H1 (cell line): ENCODE results near the gene SLC23A3. TPM values are rescaled to one million over a fixed set of nuclear protein-coding genes. Genes with fewer than 3 reads are reported as not detected.

Source experiments
- CTCF ChIA-PET: fragments of 300-600 bp; sonication (Branson Sonifier 250); formaldehyde crosslinking; loops from one replicate; lab custom pipeline; 2021; ENCODE audit not compliant: partially characterized antibody; lab: Charles Lee
- POLR2A ChIA-PET: fragments of 300-600 bp; sonication (Branson Sonifier 250); formaldehyde crosslinking; loops from one replicate; lab custom pipeline; 2021; ENCODE audit warnings: inconsistent platforms; ENCODE audit not compliant: partially characterized antibody; lab: Charles Lee
- DNase-seq, 2 experiments: peaks; one replicate each; pipeline versions ENCODE4 v3.0.0 to v3.0.0-alpha.2; 2010 to 2022; ENCODE audit warnings: low spot score in 2 of 2, low read depth in 1 of 2, mixed read lengths in 1 of 2
- FAIRE-seq: peaks from 2 replicates; lab custom pipeline; 2011; peaks lifted over from hg19 to GRCh38; lab: Jason Lieb, UNC
- H2AFZ ChIP-seq: 2 replicates; pipeline ENCODE4 v1.8.1; 2012; ENCODE audit warnings: low read length, inconsistent platforms
- H2AK5ac ChIP-seq: 2 replicates; pipeline ENCODE4 v1.6.1; 2013; ENCODE audit warnings: low read depth, low read length
- H2BK120ac ChIP-seq: replicated peaks from 2 replicates; pipeline ENCODE3; 2013; ENCODE audit warnings: low read depth, low read length, inconsistent platforms
- H2BK12ac ChIP-seq: 2 replicates; pipeline ENCODE4 v1.6.1; 2013; ENCODE audit warnings: low read depth, low read length
- H2BK15ac ChIP-seq: 2 replicates; pipeline ENCODE4 v1.6.1; 2013; ENCODE audit warnings: low read length
- H2BK20ac ChIP-seq: 2 replicates; pipeline ENCODE4 v1.6.1; 2013; ENCODE audit warnings: low read length
- H2BK5ac ChIP-seq: 2 replicates; pipeline ENCODE4 v1.6.1; 2013; ENCODE audit warnings: low read depth, low read length
- H3K14ac ChIP-seq: 2 replicates; pipeline ENCODE4 v1.6.1; 2013; ENCODE audit warnings: inconsistent platforms; ENCODE audit not compliant: insufficient read length
- H3K18ac ChIP-seq: 2 replicates; pipeline ENCODE4 v1.6.1; 2013; ENCODE audit warnings: low read length; ENCODE audit errors: extremely low read depth
- H3K23ac ChIP-seq: 2 replicates; pipeline ENCODE4 v1.6.1; 2013; ENCODE audit warnings: inconsistent platforms; ENCODE audit not compliant: insufficient read length
- H3K23me2 ChIP-seq: 2 replicates; pipeline ENCODE4 v1.6.1; 2013; ENCODE audit warnings: low read depth, low read length
- H3K27ac ChIP-seq: 2 replicates; pipeline ENCODE4 v1.6.1; 2011; ENCODE audit warnings: low read depth, low read length, inconsistent platforms
- H3K27me3 ChIP-seq, 4 experiments: replicated peaks in 1 of 4; 1 replicate in 1 of 4; 2 replicates in 3 of 4; pipeline versions ENCODE4 v1.6.1 to v1.8.1; 2011 to 2013; ENCODE audit warnings: low read length in 3 of 4, mild to moderate bottlenecking in 3 of 4, inconsistent platforms in 2 of 4, mixed read lengths in 2 of 4, moderate library complexity in 1 of 4; ENCODE audit not compliant: control insufficient read depth in 3 of 4, insufficient read depth in 3 of 4; ENCODE audit errors: extremely low read depth in 1 of 4
- H3K36me3 ChIP-seq, 4 experiments: 2 replicates each; pipeline versions ENCODE4 v1.6.1 to v1.8.1; 2011 to 2013; ENCODE audit warnings: mild to moderate bottlenecking in 4 of 4, low read length in 3 of 4, moderate library complexity in 2 of 4, control low read depth in 1 of 4, inconsistent platforms in 1 of 4; ENCODE audit not compliant: insufficient read depth in 4 of 4, control insufficient read depth in 2 of 4
- H3K4ac ChIP-seq: replicated peaks from 2 replicates; pipeline ENCODE3; 2013; ENCODE audit warnings: low read length, low read depth, mixed read lengths, inconsistent platforms; ENCODE audit not compliant: insufficient read length
- H3K4me1 ChIP-seq, 4 experiments: replicated peaks in 1 of 4; 1 replicate in 1 of 4; 2 replicates in 3 of 4; pipeline versions ENCODE4 v1.6.1 to v1.8.1; 2011 to 2013; ENCODE audit warnings: low read length in 3 of 4, inconsistent platforms in 2 of 4, mixed read lengths in 1 of 4; ENCODE audit not compliant: insufficient read depth in 4 of 4, control insufficient read depth in 3 of 4
- H3K4me2 ChIP-seq, 2 experiments: 2 replicates each; pipeline versions ENCODE4 v1.6.1 to v1.8.1; 2011 to 2013; ENCODE audit warnings: low read depth in 2 of 2, low read length in 2 of 2, control low read depth in 1 of 2, inconsistent platforms in 1 of 2, mild to moderate bottlenecking in 1 of 2; ENCODE audit not compliant: insufficient read depth in 1 of 2
- H3K4me3 ChIP-seq, 4 experiments: fragments of 200-600, 300-600 bp in 1 of 4; sonication (generic), shearing (Covaris generic), sonication (Bioruptor Twin) in 1 of 4; 2 replicates each; pipeline versions ENCODE4 v1.5.1 to v1.8.1; 2011 to 2016; ENCODE audit warnings: low read length in 4 of 4, low read depth in 3 of 4, control low read depth in 2 of 4, inconsistent platforms in 2 of 4, mild to moderate bottlenecking in 2 of 4, mixed read lengths in 1 of 4, moderate library complexity in 1 of 4; ENCODE audit not compliant: insufficient read depth in 2 of 4; ENCODE audit errors: extremely low read depth in 1 of 4
- H3K56ac ChIP-seq: replicated peaks from 2 replicates; pipeline ENCODE3; 2013; ENCODE audit warnings: low read depth, mild to moderate bottlenecking, mixed read lengths, low read length, inconsistent platforms; ENCODE audit not compliant: insufficient read length
- H3K79me1 ChIP-seq: 2 replicates; pipeline ENCODE4 v1.6.1; 2013; ENCODE audit warnings: low read depth, low read length, control low read depth
- H3K79me2 ChIP-seq, 2 experiments: 2 replicates each; pipeline versions ENCODE4 v1.6.1 to v1.8.1; 2012 to 2013; ENCODE audit warnings: low read length in 2 of 2, mild to moderate bottlenecking in 2 of 2, inconsistent platforms in 1 of 2; ENCODE audit not compliant: insufficient read depth in 2 of 2, control insufficient read depth in 1 of 2
- H3K9ac ChIP-seq, 4 experiments: replicated peaks in 1 of 4; 1 replicate in 1 of 4; 2 replicates in 3 of 4; pipeline versions ENCODE4 v1.6.1 to v1.8.1; 2011 to 2013; ENCODE audit warnings: low read depth in 3 of 4, low read length in 3 of 4, control low read depth in 2 of 4, mild to moderate bottlenecking in 2 of 4, moderate library complexity in 2 of 4, inconsistent platforms in 1 of 4; ENCODE audit errors: extremely low read depth in 1 of 4
- H3K9me3 ChIP-seq, 2 experiments: 2 replicates each; pipeline versions ENCODE4 v1.6.1 to v1.8.1; 2012 to 2013; ENCODE audit warnings: mild to moderate bottlenecking in 2 of 2, moderate library complexity in 2 of 2, control low read depth in 1 of 2, inconsistent platforms in 1 of 2, low read depth in 1 of 2, low read length in 1 of 2, mixed read lengths in 1 of 2; ENCODE audit not compliant: insufficient read depth in 2 of 2
- H4K20me1 ChIP-seq, 2 experiments: replicated peaks in 1 of 2; 2 replicates each; pipeline versions ENCODE3 to v1.8.1; 2011 to 2013; ENCODE audit warnings: inconsistent platforms in 2 of 2, low read length in 2 of 2, mild to moderate bottlenecking in 1 of 2; ENCODE audit not compliant: insufficient read depth in 2 of 2, control insufficient read depth in 1 of 2
- H4K5ac ChIP-seq: 2 replicates; pipeline ENCODE4 v1.6.1; 2013; ENCODE audit warnings: low read length, low read depth, mixed read lengths, inconsistent platforms; ENCODE audit not compliant: insufficient read length
- H4K8ac ChIP-seq: 2 replicates; pipeline ENCODE4 v1.8.0; 2013; ENCODE audit warnings: mild to moderate bottlenecking, moderate library complexity, low read length, inconsistent platforms; ENCODE audit not compliant: insufficient read depth; ENCODE audit errors: extremely low read depth
- H4K91ac ChIP-seq: replicated peaks from 2 replicates; pipeline ENCODE3; 2013; ENCODE audit warnings: low read length, mixed read lengths, inconsistent platforms; ENCODE audit not compliant: insufficient read length
- CHD1 ChIP-seq: IDR thresholded peaks from 2 replicates; pipeline ENCODE4 v1.6.1; 2012; ENCODE audit warnings: low read depth, low read length, improper control_type of control experiment
- EP300 ChIP-seq, 2 experiments: IDR thresholded peaks; 1 replicate in 1 of 2; 2 replicates in 1 of 2; pipeline ENCODE4 v1.6.1; 2011 to 2012; ENCODE audit warnings: low read depth in 2 of 2, low read length in 2 of 2, mild to moderate bottlenecking in 2 of 2, borderline replicate concordance in 1 of 2, inconsistent platforms in 1 of 2, moderate library complexity in 1 of 2
- FOSL1 ChIP-seq: IDR thresholded peaks from 2 replicates; pipeline ENCODE4 v1.6.1; 2011; ENCODE audit warnings: mild to moderate bottlenecking, low read depth, low read length, moderate library complexity; ENCODE audit not compliant: insufficient read depth
- JUN ChIP-seq: IDR thresholded peaks from 2 replicates; pipeline ENCODE4 v1.6.1; 2011; ENCODE audit warnings: low read depth, mild to moderate bottlenecking, improper control_type of control experiment, low read length
- JUND ChIP-seq: IDR thresholded peaks from 2 replicates; pipeline ENCODE4 v1.6.1; 2011; ENCODE audit warnings: mild to moderate bottlenecking, improper control_type of control experiment, low read length
- KDM5A ChIP-seq: fragments of 200-600 bp; IDR thresholded peaks from 2 replicates; pipeline ENCODE4 v1.7.1; 2012; ENCODE audit warnings: mild to moderate bottlenecking, low read length, inconsistent platforms, mixed read lengths
- NANOG ChIP-seq: IDR thresholded peaks from 2 replicates; pipeline ENCODE4 v1.6.1; 2011; ENCODE audit warnings: low read length, low read depth, mild to moderate bottlenecking, inconsistent platforms; ENCODE audit not compliant: insufficient read depth, poor library complexity, severe bottlenecking
- RBBP5 ChIP-seq: IDR thresholded peaks from 2 replicates; pipeline ENCODE4 v1.7.1; 2012; ENCODE audit warnings: low read depth, mild to moderate bottlenecking, inconsistent platforms, low read length, moderate library complexity, borderline replicate concordance
- SAP30 ChIP-seq: fragments of 300-600 bp; sonication (generic); IDR thresholded peaks from 2 replicates; pipeline ENCODE4 v1.7.1; 2012; ENCODE audit warnings: low read length, moderate library complexity, mild to moderate bottlenecking, inconsistent platforms; ENCODE audit not compliant: insufficient read depth, insufficient replicate concordance
- TEAD4 ChIP-seq: IDR thresholded peaks from 2 replicates; pipeline ENCODE4 v1.6.1; 2012; ENCODE audit warnings: low read depth, low read length, inconsistent platforms, mixed read lengths
- WGBS, 2 experiments: shearing (Covaris generic) in 1 of 2; methylation state at CpG; one replicate each; pipeline versions ENCODE4 v1.1.6 to v1.1.7; 2013 to 2015; ENCODE audit warnings: low lambda C conversion rate in 2 of 2, mixed read lengths in 2 of 2, inconsistent platforms in 1 of 2, low coverage in 1 of 2, missing lambda C conversion rate in 1 of 2; ENCODE audit not compliant: insufficient replicate concordance in 2 of 2, insufficient coverage in 1 of 2, insufficient read length in 1 of 2; ENCODE audit errors: extremely low coverage in 1 of 2, missing lambda C conversion rate in 1 of 2; 5-methylcytosine and 5-hydroxymethylcytosine counted together
- polyA plus RNA-seq, 7 experiments: library from polyadenylated mRNA; depleted of rRNA in 3 of 7; stranded (reverse) in 5 of 7; unstranded in 2 of 7; fragments of >200 nt in 5 of 7; fragments of 200-250 nt in 2 of 7; gene quantifications; 1 replicate in 5 of 7; 2 replicates in 1 of 7; 4 replicates in 1 of 7; pipeline versions ENCODE4 v1.2.1 to v1.2.3, GENCODE V29; 2011 to 2013; ENCODE audit warnings: missing spikeins in 2 of 7, mixed read lengths in 2 of 7
- total RNA-seq: library from RNA; stranded (reverse); fragmentation: NEBNext Ultra II Directional; extraction: Animal tissue kit (Norgen Biotek cat#: 25700); gene quantifications from 2 replicates; pipeline ENCODE4 v1.2.1, GENCODE V29; 2021
- TF ChIP-seq, protein P1 (sequence below): IDR thresholded peaks from 2 replicates; pipeline ENCODE4 v1.6.1; 2012; ENCODE audit warnings: low read length, inconsistent platforms

The SLC23A3 gene
- total and polyA plus RNA-seq, 2 of the 8 experiments (the other 6 are each of a cell fraction or from before 2014, with no cell fraction given), result 0.35 to 0.84 TPM

- H3K4me1 ChIP-seq, result no peaks in the 10 kb centered on the region; a peak in 1 of 7 replicates
- H4K20me1 ChIP-seq, result peaks cover 0 to 2% of the 10 kb centered on the region in 2 experiments
- H3K27ac ChIP-seq, result no peak overlapping the region
- H3K56ac ChIP-seq, result no peak overlapping the region
- H3K4ac ChIP-seq, result no peak overlapping the region
- ChIA-PET POLR2A (no interaction called here), CTCF (interaction anchor here (0.7 to 37.2 kb wide), 13 partner anchors 7 to 265 kb away, joined by 3 to 1777 read pairs (median 14); partner anchors contain the start of genes CFAP65 and IHH)
- no peak overlapping the region for H3K4me2 ChIP-seq
- no peaks in the 10 kb centered on the region for H3K79me2 ChIP-seq
- DNase-seq (no peak), FAIRE-seq (no peak)
- H2AK5ac ChIP-seq, result no peak overlapping the region
- H3K4me3 ChIP-seq, result no peak overlapping the region
- H3K23ac ChIP-seq, result no peak overlapping the region
- H4K5ac ChIP-seq, result no peak overlapping the region
- 85% methylated on average over 10 of the region's 12 CpGs; no CpG with 5 or more reads in 1 of the 2 experiments for WGBS, 2 experiments
- H3K36me3 ChIP-seq, result no peaks in the 10 kb centered on the region
- no peak overlapping the region for H4K91ac ChIP-seq
- no peaks in the 10 kb centered on the region for H3K79me1 ChIP-seq
- H2BK20ac ChIP-seq, result no peak overlapping the region
- no peak overlapping the region for H3K9ac ChIP-seq
- H3K27me3 ChIP-seq, result no peaks in the 10 kb centered on the region
- H2BK120ac ChIP-seq, result no peak overlapping the region
- no peak overlapping the region for H2BK12ac ChIP-seq
- no peak overlapping the region for H2BK5ac ChIP-seq
- TF ChIP-seq KDM5A (no peak), CHD1 (no peak), TEAD4 (no peak), FOSL1 (no peak), JUN (no peak), JUND (no peak), SAP30 (no peak), NANOG (no peak), EP300 (IDR thresholded peaks at IDR 0.05; ENCODE audit: borderline replicate concordance in 1 of 2, low read depth in 2 of 2, low read length in 2 of 2) (no peak), RBBP5 (no peak)
- TF ChIP-seq, protein P1, sequence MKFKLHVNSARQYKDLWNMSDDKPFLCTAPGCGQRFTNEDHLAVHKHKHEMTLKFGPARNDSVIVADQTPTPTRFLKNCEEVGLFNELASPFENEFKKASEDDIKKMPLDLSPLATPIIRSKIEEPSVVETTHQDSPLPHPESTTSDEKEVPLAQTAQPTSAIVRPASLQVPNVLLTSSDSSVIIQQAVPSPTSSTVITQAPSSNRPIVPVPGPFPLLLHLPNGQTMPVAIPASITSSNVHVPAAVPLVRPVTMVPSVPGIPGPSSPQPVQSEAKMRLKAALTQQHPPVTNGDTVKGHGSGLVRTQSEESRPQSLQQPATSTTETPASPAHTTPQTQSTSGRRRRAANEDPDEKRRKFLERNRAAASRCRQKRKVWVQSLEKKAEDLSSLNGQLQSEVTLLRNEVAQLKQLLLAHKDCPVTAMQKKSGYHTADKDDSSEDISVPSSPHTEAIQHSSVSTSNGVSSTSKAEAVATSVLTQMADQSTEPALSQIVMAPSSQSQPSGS, result no peak
- H2BK15ac ChIP-seq, result no peak overlapping the region
- no peak overlapping the region; the same call in 1 of the 2 replicates for H4K8ac ChIP-seq
- no peaks in the 10 kb centered on the region for H3K23me2 ChIP-seq
- no peak overlapping the region for H3K18ac ChIP-seq
- no peaks in the 10 kb centered on the region for H3K9me3 ChIP-seq
- H3K14ac ChIP-seq, result no peak overlapping the region
- no peak overlapping the region for H2AFZ ChIP-seq
Observed at GRCh38 chr2:219118504-219118903, 51.3 kb downstream of the SLC23A3 start.
